GM12878 (cell line): Measurements from ENCODE around the gene SCN5A. TPM values are rescaled to one million over a fixed set of nuclear protein-coding genes. Genes with fewer than 3 reads are reported as not detected.

Source experiments
- ATAC-seq: fragments of 200-7000 bp; cut with Tn5 transposase; 3 replicates; pipeline ENCODE4 v1.9.1; 2020; ENCODE audit warnings: mild to moderate bottlenecking, moderate library complexity
- BruUV-seq: library from RNA; stranded (reverse); fragments of 400-500 nt; replicated peaks from 2 replicates; lab custom pipeline; 2021; lab: Mats Ljungman, UMichigan
- CTCF ChIA-PET: fragments of 300-600 bp; sonication (Branson Sonifier 250); formaldehyde crosslinking; extraction: SDS; loops from one replicate; lab custom pipeline; 2021; ENCODE audit warnings: inconsistent platforms; lab: Yijun Ruan, JAX
- POLR2A ChIA-PET: fragments of 350-600 bp; formaldehyde crosslinking; extraction: SDS; loops from one replicate; lab custom pipeline; 2021; ENCODE audit warnings: inconsistent platforms; lab: Charles Lee
- RAD21 ChIA-PET: fragments of 300-600 bp; sonication (Branson Sonifier 250); formaldehyde crosslinking; loops from one replicate; lab custom pipeline; 2023; ENCODE audit warnings: antibody characterized with exemption; ENCODE audit not compliant: unreplicated experiment; lab: Charles Lee
- SMC1A ChIA-PET: fragments of 300-600 bp; sonication (Branson Sonifier 250); formaldehyde crosslinking; loops from one replicate; lab custom pipeline; 2023; ENCODE audit not compliant: unreplicated experiment, uncharacterized antibody; lab: Charles Lee
- DNase-seq: peaks from one replicate; pipeline ENCODE4 v3.0.0-alpha.2; 2011; ENCODE audit warnings: low read depth, low spot score
- FAIRE-seq: peaks from 3 replicates; lab custom pipeline; 2011; peaks lifted over from hg19 to GRCh38; lab: Jason Lieb, UNC
- H2AFZ ChIP-seq: 2 replicates; pipeline ENCODE4 v1.6.0; 2011; ENCODE audit warnings: low read depth, low read length, control low read depth; ENCODE audit not compliant: control insufficient read depth
- H3K27ac ChIP-seq: 2 replicates; pipeline ENCODE4 v1.5.1; 2011; ENCODE audit warnings: control low read depth; ENCODE audit not compliant: control insufficient read depth, insufficient read depth
- H3K27me3 ChIP-seq, 2 experiments: replicated peaks in 1 of 2; 2 replicates each; pipeline versions ENCODE4 v1.6.0 to v1.6.1; 2011; ENCODE audit warnings: low read length in 1 of 2; ENCODE audit not compliant: control insufficient read depth in 2 of 2, insufficient read depth in 2 of 2
- H3K36me3 ChIP-seq, 2 experiments: 2 replicates each; pipeline ENCODE4 v1.5.1; 2011; ENCODE audit warnings: low read length in 1 of 2; ENCODE audit not compliant: control insufficient read depth in 2 of 2, insufficient read depth in 2 of 2
- H3K4me1 ChIP-seq: 2 replicates; pipeline ENCODE4 v1.6.1; 2011; ENCODE audit warnings: mild to moderate bottlenecking, low read length, moderate library complexity, mixed read lengths; ENCODE audit not compliant: control insufficient read depth, insufficient read depth
- H3K4me2 ChIP-seq: 2 replicates; pipeline ENCODE4 v1.6.0; 2011; ENCODE audit warnings: control low read depth; ENCODE audit not compliant: control insufficient read depth, insufficient read depth
- H3K4me3 ChIP-seq: fragments of 200-600 bp; sonication (generic); 2 replicates; pipeline ENCODE4 v1.5.1; 2016
- H3K79me2 ChIP-seq: 2 replicates; pipeline ENCODE4 v1.6.0; 2011; ENCODE audit warnings: low read length; ENCODE audit not compliant: control insufficient read depth, insufficient read depth
- H3K9ac ChIP-seq: 2 replicates; pipeline ENCODE4 v1.8.0; 2011; ENCODE audit warnings: low read length, control low read depth, mixed read lengths; ENCODE audit not compliant: control insufficient read depth, insufficient read depth
- H3K9me3 ChIP-seq: replicated peaks from 3 replicates; pipeline ENCODE4 v1.5.1; 2011; ENCODE audit warnings: mild to moderate bottlenecking, low read length; ENCODE audit not compliant: control insufficient read depth, insufficient read depth
- H4K20me1 ChIP-seq: 2 replicates; pipeline ENCODE4 v1.6.0; 2011; ENCODE audit not compliant: control insufficient read depth, insufficient read depth
- ATF3 ChIP-seq: IDR thresholded peaks from 2 replicates; pipeline ENCODE4 v1.6.1; 2011; ENCODE audit warnings: low read depth, mild to moderate bottlenecking, low read length, moderate library complexity, borderline replicate concordance; ENCODE audit errors: extremely low read depth
- BMI1 ChIP-seq: fragments of 450-650 bp; IDR thresholded peaks from 2 replicates; pipeline ENCODE4 v1.6.1; 2016; ENCODE audit warnings: mild to moderate bottlenecking, moderate library complexity, borderline replicate concordance
- CBX5 ChIP-seq: sonication (generic); IDR thresholded peaks from 2 replicates; pipeline ENCODE4 v1.6.1; 2016; ENCODE audit warnings: low read depth, moderate library complexity, mild to moderate bottlenecking, inconsistent platforms
- CHD2 ChIP-seq: IDR thresholded peaks from 2 replicates; pipeline ENCODE4 v1.6.1; 2011; ENCODE audit warnings: low read depth, low read length, improper control_type of control experiment, borderline replicate concordance
- CHD4 ChIP-seq: fragments of 200-600 bp; sonication (generic); IDR thresholded peaks from 2 replicates; pipeline ENCODE4 v1.6.1; 2016; ENCODE audit warnings: mild to moderate bottlenecking
- E2F8 ChIP-seq: fragments of 450-650 bp; IDR thresholded peaks from 2 replicates; pipeline ENCODE4 v1.6.1; 2018; ENCODE audit warnings: mild to moderate bottlenecking, low read depth, moderate library complexity; ENCODE audit not compliant: partially characterized antibody
- FOS ChIP-seq: IDR thresholded peaks from 3 replicates; pipeline ENCODE4 v1.6.1; 2011; ENCODE audit warnings: borderline replicate concordance; ENCODE audit not compliant: insufficient read length; ENCODE audit errors: extremely low read depth
- FOXM1 ChIP-seq: IDR thresholded peaks from 2 replicates; pipeline ENCODE4 v1.6.1; 2012; ENCODE audit warnings: low read depth, mild to moderate bottlenecking, inconsistent platforms, low read length, moderate library complexity
- HDAC6 ChIP-seq: fragments of 200-600 bp; sonication (generic); IDR thresholded peaks from one replicate; pipeline ENCODE4 v1.8.0; 2017; ENCODE audit warnings: antibody characterized with exemption; ENCODE audit not compliant: unreplicated experiment
- MTA2 ChIP-seq: fragments of 450-650 bp; IDR thresholded peaks from 2 replicates; pipeline ENCODE4 v1.6.1; 2016; ENCODE audit warnings: low read depth, mild to moderate bottlenecking, moderate library complexity
- MXI1 ChIP-seq: fragments of 150-350 bp; IDR thresholded peaks from 2 replicates; pipeline ENCODE4 v1.6.1; 2011; ENCODE audit warnings: low read depth, mild to moderate bottlenecking, inconsistent platforms, low read length, improper control_type of control experiment
- SIN3A ChIP-seq: IDR thresholded peaks from 2 replicates; pipeline ENCODE4 v1.6.1; 2012; ENCODE audit warnings: low read depth, low read length, improper control_type of control experiment
- SREBF1 ChIP-seq: IDR thresholded peaks from 2 replicates; pipeline ENCODE4 v1.6.1; 2012; ENCODE audit warnings: mild to moderate bottlenecking, low read length
- WRNIP1 ChIP-seq: IDR thresholded peaks from 2 replicates; pipeline ENCODE4 v1.6.1; 2011; ENCODE audit warnings: low read depth, low read length, improper control_type of control experiment, borderline replicate concordance
- ZBED1 ChIP-seq: IDR thresholded peaks from 2 replicates; pipeline ENCODE4 v1.6.1; 2016; ENCODE audit warnings: borderline replicate concordance
- ZBTB11 ChIP-seq: fragments of 450-650 bp; formaldehyde crosslinking; IDR thresholded peaks from 2 replicates; pipeline ENCODE4 v1.5.0; 2022; ENCODE audit warnings: mild to moderate bottlenecking, missing genetic modification characterization
- ZNF274 ChIP-seq: IDR thresholded peaks from one replicate; pipeline ENCODE4 v1.8.0; 2011; ENCODE audit not compliant: insufficient read length, insufficient read depth
- ZNF384 ChIP-seq: IDR thresholded peaks from 2 replicates; pipeline ENCODE4 v1.6.1; 2012; ENCODE audit warnings: low read depth, mild to moderate bottlenecking, low read length, improper control_type of control experiment, borderline replicate concordance
- WGBS: methylation state at CpG from one replicate; pipeline ENCODE4 v1.1.6; 2016; ENCODE audit warnings: low lambda C conversion rate; ENCODE audit not compliant: insufficient replicate concordance, insufficient coverage; ENCODE audit errors: missing lambda C conversion rate; 5-methylcytosine and 5-hydroxymethylcytosine counted together
- in situ Hi-C: fragments of 300-500 bp; cut with MboI; formaldehyde crosslinking; loops from 9 replicates; pipeline ENCODE4 v1.14.3; 2018; ENCODE audit warnings: mixed read lengths
- intact Hi-C: fragments of 100-400 bp; cut with micrococcal nuclease; formaldehyde crosslinking; loops from one replicate; pipeline ENCODE4 v1.14.2; 2022; ENCODE audit not compliant: unreplicated experiment
- polyA plus RNA-seq, 11 experiments: library from polyadenylated mRNA; depleted of rRNA in 4 of 11; unstranded in 6 of 11; stranded (reverse) in 5 of 11; fragments of >200 nt; fragmentation: Nextera tagmentation in 4 of 11; fragmentation: Illumina TruSeq in 1 of 11; extraction: Ambion mirVana in 4 of 11; extraction: Trizol in 1 of 11; gene quantifications; 1 replicate in 1 of 11; 2 replicates in 10 of 11; pipeline versions ENCODE4 v1.2.1 to v1.2.3, GENCODE V29; 2011 to 2016; ENCODE audit warnings: inconsistent platforms in 2 of 11, missing spikeins in 2 of 11, low read depth in 1 of 11
- total RNA-seq, 4 experiments: library from RNA; depleted of rRNA in 3 of 4; stranded (reverse); fragments of >200 nt in 3 of 4; fragmentation: Illumina TruSeq in 1 of 4; extraction: Trizol in 1 of 4; gene quantifications; 2 replicates each; pipeline versions ENCODE4 v1.2.1 to v1.2.3, GENCODE V29; 2013 to 2021

SCN5A gene
- total and polyA plus RNA-seq, 10 of the 15 experiments (the other 5 are each of a cell fraction or from before 2014, with no cell fraction given), result not detected

- Histone ChIP-seq H3K9me3 (no peaks in the 10 kb centered on the region), H3K4me1 (no peaks in the 10 kb centered on the region), H3K79me2 (no peaks in the 10 kb centered on the region), H3K27ac (no peak overlapping the region), H3K9ac (no peak overlapping the region), H3K4me3 (no peak overlapping the region), H3K4me2 (no peak overlapping the region), H3K27me3 (no peaks in the 10 kb centered on the region; a peak in 2 of 4 replicates), H2AFZ (no peak overlapping the region), H3K36me3 (no peaks in the 10 kb centered on the region), H4K20me1 (no peaks in the 10 kb centered on the region)
- BruUV-seq, result no TSS peak
- in situ Hi-C loops (no loop called here), intact Hi-C loops (no loop called here)
- FAIRE-seq (no peak), DNase-seq (no peak), ATAC-seq (no peak)
- TF ChIP-seq FOXM1 (no peak), ATF3 (no peak), BMI1 (no peak), ZNF274 (no peak), E2F8 (no peak), WRNIP1 (no peak), SIN3A (no peak), CHD2 (no peak), ZBED1 (no peak), CHD4 (no peak), ZNF384 (no peak), SREBF1 (no peak), MXI1 (no peak), MTA2 (no peak), ZBTB11 (CRISPR knock-in tag) (no peak), HDAC6 (no peak), FOS (no peak), CBX5 (no peak)
- CTCF ChIA-PET, result no interaction called here
- WGBS, result 18% methylated on average over 5 of the region's 5 CpGs
- POLR2A ChIA-PET, result no interaction called here
- SMC1A ChIA-PET, result no interaction called here
- RAD21 ChIA-PET, result no interaction called here
Measured at GRCh38 chr3:38613426-38613825, 36.1 kb downstream of the SCN5A start.
